NOMO-1 (cell line): ENCODE results near the gene HNRNPA2B1.

Experiments
- DNase-seq, 2 experiments: peaks; one replicate each; lab custom pipeline; 2025; ENCODE audit not compliant: unreplicated experiment in 2 of 2; lab: John Stamatoyannopoulos, UW

The HNRNPA2B1 gene

DNA sequence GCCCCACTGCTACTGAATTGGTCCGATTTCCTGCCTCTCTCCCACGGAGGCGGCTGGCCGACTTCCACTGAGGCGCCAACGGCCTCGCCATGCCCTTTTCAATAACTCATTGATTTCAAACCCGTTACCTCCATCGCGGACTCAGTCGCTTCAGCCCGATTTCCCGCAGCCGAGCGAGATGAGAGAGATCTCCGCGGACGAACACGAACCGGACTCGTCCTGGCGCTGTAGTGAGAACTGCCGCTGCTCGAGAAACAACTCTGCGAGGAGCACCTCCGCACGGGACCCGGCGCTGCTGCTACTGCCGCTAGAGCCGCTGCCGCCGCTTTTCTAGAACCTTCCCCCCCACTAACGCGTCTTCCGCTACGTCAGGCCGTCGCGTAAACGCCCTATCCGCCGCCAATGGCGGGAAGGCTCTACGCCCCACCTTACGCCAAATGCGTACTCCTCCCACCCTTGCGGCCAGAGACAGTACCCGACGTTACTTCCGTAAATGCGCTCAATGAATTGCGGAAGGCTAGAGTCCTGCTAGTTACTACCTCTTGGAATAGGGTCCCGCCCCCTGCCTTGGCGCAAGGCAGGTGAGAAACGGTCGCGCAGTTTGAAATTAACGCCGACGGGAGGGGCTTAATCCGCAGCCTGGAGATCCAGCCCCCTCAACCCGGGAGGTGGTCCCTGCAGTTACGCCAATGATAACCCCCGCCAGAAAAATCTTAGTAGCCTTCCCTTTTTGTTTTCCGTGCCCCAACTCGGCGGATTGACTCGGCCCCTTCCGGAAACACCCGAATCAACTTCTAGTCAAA, at the start of gene HNRNPA2B1:
Gene HNRNPA2B1, minus strand, starts transcription at position 303 of the 803 bp plus-strand sequence. Its CDS starts 169 bp downstream, at position 134.
- peak; percentile 97 to 99 for DNase-seq

GRCh38 chr7:26250239-26250638, 49.7 kb upstream of the HNRNPA2B1 start:
- no peak for DNase-seq

DNA sequence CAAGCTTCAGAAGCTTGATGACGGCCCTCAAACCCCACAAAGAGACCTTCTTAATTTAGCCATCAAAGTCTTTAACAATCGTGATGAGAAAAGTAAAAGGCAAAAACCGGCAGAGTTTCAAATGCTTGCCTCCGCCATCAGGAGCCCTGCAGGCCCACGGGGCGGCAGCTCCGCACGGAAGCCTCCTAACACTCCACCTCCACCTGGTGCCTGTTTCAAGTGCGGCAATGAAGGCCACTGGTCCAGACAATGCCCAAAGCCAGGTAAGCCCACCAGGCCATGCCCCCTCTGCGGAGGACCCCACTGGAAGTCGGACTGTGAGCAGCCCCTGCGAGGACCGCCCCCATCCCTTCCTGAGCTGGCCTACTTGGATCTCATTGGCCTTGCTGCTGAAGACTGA, 44.6 kb upstream of the HNRNPA2B1 start:
- no peak for DNase-seq

DNA sequence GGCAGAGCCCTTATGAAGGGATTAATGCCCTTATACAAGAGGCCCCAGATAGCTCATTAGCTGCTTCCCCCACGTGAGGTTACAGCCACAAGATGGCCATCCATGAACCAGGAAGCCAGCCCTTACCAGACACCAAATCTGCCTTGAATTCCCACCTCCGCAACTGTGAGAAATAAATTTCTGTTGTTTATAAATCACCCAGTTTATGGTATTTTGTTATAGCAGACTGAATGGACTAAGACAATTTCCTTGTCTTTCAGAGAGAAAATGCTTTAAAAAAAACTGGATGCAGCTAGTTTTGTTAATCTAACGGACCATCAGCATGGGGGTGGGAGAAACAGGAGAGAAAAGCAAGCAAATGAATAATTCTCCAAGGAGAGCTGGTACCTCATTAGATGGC, 37.5 kb upstream of the HNRNPA2B1 start:
- DNase-seq: no peak

- no peak for DNase-seq
Observed at GRCh38 chr7:26237035-26237807, 36.7 kb upstream of the HNRNPA2B1 start.

- DNase-seq: no peak
Observed at GRCh38 chr7:26233902-26234511, 33.5 kb upstream of the HNRNPA2B1 start.

GRCh38 chr7:26227987-26228386, 27.4 kb upstream of the HNRNPA2B1 start:
- no peak for DNase-seq

- no peak for DNase-seq
Observed at GRCh38 chr7:26224359-26224758, 23.8 kb upstream of the HNRNPA2B1 start.

DNA sequence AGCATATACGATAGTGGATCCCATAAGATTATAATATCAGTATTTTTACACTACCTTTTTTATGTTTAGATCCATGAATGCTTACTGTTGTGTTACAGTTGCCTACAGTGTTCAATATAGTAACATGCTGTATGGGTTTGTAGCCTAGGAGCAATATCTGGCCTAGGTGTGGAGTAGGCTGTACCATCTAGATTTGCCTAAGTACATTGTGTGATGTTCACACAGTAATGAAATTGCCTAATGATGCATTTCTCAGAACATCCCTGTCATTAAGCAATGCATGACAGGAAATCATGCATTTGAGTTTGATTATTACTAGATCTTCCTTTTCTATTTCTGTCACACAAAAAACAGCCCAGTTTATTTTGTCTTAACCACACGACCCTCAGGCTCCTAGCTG, 15.5 kb upstream of the HNRNPA2B1 start:
- no peak for DNase-seq

DNA sequence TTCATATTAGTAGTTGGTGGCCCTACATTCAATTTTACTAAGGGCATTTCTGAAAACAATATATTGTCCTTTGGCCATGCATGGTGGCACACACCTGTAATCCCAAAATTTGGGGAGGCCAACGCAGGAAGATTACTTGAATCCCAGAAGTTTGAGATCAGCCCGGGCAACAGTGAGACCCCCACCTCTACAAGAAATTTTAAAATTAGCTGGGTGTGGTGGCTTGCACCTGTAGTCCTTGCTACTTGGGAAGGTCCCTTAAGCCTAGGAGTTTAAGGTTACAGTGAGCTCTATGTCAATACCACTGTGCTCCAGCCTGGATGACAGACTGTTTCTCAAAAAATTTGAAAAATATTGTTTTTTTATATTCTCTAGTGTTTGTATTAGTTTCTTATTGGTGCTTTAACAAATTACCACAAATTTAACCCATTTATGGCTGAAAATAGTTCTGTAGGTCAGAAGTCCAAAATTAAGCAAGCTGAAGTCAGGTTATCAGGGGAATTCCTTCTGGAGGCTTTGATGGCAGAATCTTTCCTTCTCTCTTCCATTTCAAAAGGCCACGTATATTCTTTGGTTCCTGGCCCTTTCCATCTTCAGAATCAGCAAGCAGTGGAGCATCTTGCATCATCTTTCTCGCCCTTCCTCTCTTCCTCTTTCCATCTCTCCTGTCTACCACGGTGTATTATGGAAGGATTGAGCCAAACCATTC, 13.4 kb upstream of the HNRNPA2B1 start:
- no peak for DNase-seq

DNA sequence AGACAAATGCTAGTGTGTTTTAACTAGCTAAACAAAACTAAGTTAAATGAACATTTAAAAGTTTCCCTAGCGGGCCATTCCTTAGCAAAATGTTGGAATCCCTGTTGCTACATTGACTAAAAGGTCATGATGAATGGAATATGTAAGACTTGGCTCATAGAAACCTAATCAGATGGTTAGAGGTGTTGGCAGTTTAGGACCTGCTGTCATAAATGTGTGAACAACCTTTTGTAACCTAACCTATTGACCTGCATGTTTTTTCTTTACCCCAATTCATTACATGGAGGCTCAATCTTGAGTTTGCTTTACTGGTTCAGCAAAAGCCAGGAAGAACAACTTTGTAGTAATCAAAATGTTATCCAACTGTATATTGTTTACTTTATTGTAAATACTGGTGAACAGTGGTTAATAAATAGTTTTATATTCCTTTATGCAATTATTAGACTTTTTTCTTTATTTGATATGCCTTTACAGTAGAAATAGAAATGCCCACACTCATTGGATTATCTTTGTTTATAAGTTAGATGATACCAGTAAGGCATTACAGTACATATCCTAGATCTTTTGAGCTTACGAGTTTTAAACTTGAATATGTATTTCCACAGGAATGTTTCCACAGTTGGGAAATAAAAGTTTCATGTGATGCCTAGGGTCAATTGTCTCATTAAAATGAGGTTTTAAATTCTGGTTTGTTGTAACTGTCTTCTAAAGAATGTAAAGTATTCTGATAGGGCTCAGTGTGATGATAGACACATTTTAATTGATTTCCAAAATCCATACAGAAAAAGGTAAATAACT, 12.6 kb upstream of the HNRNPA2B1 start:
- DNase-seq: no peak

- no peak for DNase-seq
Observed at GRCh38 chr7:26208040-26208439, 7.5 kb upstream of the HNRNPA2B1 start.

- no peak for DNase-seq
Observed at GRCh38 chr7:26203016-26203415, 2.5 kb upstream of the HNRNPA2B1 start.

DNA sequence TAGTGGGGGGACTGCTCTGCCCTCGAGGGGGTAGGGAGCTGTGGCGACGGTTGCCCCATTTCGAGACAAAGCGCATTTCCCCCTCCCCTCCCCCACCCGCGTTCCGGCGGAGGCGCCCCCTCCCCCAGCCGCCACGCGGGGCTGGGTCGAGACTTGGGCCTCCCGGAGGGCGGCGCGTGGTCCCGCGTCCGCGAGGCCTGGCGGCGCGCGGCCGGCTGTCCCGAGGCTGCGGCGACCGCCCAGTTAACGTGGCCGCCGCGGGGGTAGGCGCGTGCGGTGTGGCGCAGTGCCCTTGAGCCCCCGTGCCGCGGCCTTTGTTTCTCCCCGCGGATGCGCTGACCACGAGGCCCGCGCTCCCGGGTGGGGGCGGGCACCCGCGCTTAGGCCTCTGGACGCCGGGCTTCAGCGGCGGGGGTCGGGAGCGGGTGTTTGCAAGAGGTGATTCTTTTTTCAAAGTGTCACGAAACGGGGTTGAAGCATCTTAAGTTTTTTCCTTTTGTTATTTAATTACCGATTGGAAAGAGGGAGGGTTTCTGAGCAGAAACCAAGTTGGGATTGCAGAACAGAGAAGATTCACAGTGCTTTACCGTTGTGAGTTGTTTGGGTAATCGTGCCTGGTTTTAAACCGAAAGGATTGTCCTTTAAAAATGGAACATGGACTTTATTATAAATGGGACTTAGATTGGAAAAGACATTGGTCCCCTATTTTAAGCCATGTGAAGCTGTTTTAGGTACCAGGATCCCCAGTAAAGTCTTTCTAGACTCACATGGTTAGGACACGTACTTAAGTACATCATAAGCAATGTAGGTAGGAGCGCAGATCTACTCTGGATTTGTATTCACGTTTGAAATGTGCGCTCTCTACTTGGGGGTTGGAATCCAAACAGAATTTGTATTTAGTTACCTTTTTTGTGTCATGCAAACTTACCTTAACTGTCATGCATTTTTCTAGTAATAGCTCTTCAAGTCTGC, 1.8 kb upstream of the HNRNPA2B1 start:
- peak; percentile 44 to 59 for DNase-seq

- peak; percentile 94 to 95 for DNase-seq
Observed at GRCh38 chr7:26201247-26202018, 887 bp upstream of the HNRNPA2B1 start, which contains the start of gene CBX3. Gene CBX3 (plus strand): TSS chr7:26201745. CDS start chr7:26202999, 1,254 bp downstream.

GRCh38 chr7:26200038-26200443, 505 bp downstream of the HNRNPA2B1 start:
- DNase-seq: peak; percentile 73

GRCh38 chr7:26199301-26200037, 1.1 kb downstream of the HNRNPA2B1 start:
- DNase-seq: peak in 1 of 2 experiments; percentile 73
